HepG2 (cell line): Measurements from ENCODE around the gene NUBP1. TPM values are rescaled to one million over a fixed set of nuclear protein-coding genes. Genes with fewer than 3 reads are reported as not detected.

Source experiments
- ATAC-seq: fragments of 200-7000 bp; cut with Tn5 transposase; 3 replicates; pipeline ENCODE4 v1.9.1; 2020; ENCODE audit warnings: mild to moderate bottlenecking, moderate library complexity
- BruUV-seq: library from RNA; stranded (reverse); fragments of 400-500 nt; replicated peaks from 2 replicates; lab custom pipeline; 2021; lab: Mats Ljungman, UMichigan
- CTCF ChIA-PET: fragments of 300-600 bp; formaldehyde crosslinking; extraction: SDS; loops from one replicate; lab custom pipeline; 2021; ENCODE audit warnings: low total read pairs, inconsistent platforms, low intra/inter-chr PET ratio; lab: Yijun Ruan, JAX
- POLR2A ChIA-PET: fragments of 350-600 bp; sonication (Branson Sonifier 250); formaldehyde crosslinking; loops from one replicate; lab custom pipeline; 2020; ENCODE audit warnings: antibody characterized with exemption, inconsistent platforms; lab: Yijun Ruan, JAX
- DNase-seq: peaks from one replicate; pipeline ENCODE4 v3.0.0-alpha.2; 2015; ENCODE audit warnings: low spot score
- FAIRE-seq: peaks from 3 replicates; lab custom pipeline; 2011; peaks lifted over from hg19 to GRCh38; lab: Jason Lieb, UNC
- H2AFZ ChIP-seq: one replicate; pipeline ENCODE4 v1.6.1; 2011; ENCODE audit warnings: low read length, inconsistent platforms
- H3K27ac ChIP-seq: fragments of 300-600 bp; 3 replicates; pipeline ENCODE4 v1.8.0; 2011; ENCODE audit warnings: mixed run types, mild to moderate bottlenecking, mixed read lengths, low read length, inconsistent platforms; ENCODE audit not compliant: insufficient read depth; ENCODE audit errors: extremely low read length
- H3K27me3 ChIP-seq, 2 experiments: fragments of 200-600 bp in 1 of 2; 2 replicates in 1 of 2; 3 replicates in 1 of 2; pipeline versions ENCODE4 v1.6.0 to v1.8.0; 2011; ENCODE audit warnings: low read length in 2 of 2, mild to moderate bottlenecking in 2 of 2, moderate library complexity in 2 of 2, inconsistent platforms in 1 of 2; ENCODE audit not compliant: insufficient read depth in 2 of 2, control insufficient read depth in 1 of 2
- H3K36me3 ChIP-seq, 2 experiments: fragments of 200-600 bp in 1 of 2; replicated peaks in 1 of 2; 2 replicates in 1 of 2; 3 replicates in 1 of 2; pipeline versions ENCODE4 v1.5.1 to v1.8.0; 2011; ENCODE audit warnings: low read length in 2 of 2, inconsistent platforms in 1 of 2; ENCODE audit not compliant: insufficient read depth in 2 of 2, control insufficient read depth in 1 of 2
- H3K4me1 ChIP-seq: 2 replicates; pipeline ENCODE4 v1.5.1; 2012; ENCODE audit warnings: low read length, inconsistent platforms; ENCODE audit not compliant: insufficient read depth
- H3K4me2 ChIP-seq: 2 replicates; pipeline ENCODE4 v1.6.0; 2011; ENCODE audit warnings: low read depth, low read length, inconsistent platforms
- H3K4me3 ChIP-seq, 3 experiments: fragments of 200-600 bp in 1 of 3; sonication (generic), shearing (Covaris generic) in 1 of 3; replicated peaks in 1 of 3; 2 replicates each; pipeline ENCODE4 v1.5.1; 2011 to 2016; ENCODE audit warnings: low read length in 3 of 3, inconsistent platforms in 2 of 3, low read depth in 2 of 3, mild to moderate bottlenecking in 2 of 3, control low read depth in 1 of 3, mixed read lengths in 1 of 3; ENCODE audit not compliant: insufficient read depth in 1 of 3
- H3K79me2 ChIP-seq: one replicate; pipeline ENCODE4 v1.6.1; 2011; ENCODE audit warnings: low read length, inconsistent platforms; ENCODE audit not compliant: insufficient read depth
- H3K9ac ChIP-seq: 2 replicates; pipeline ENCODE4 v1.6.0; 2011; ENCODE audit warnings: mild to moderate bottlenecking, low read depth, low read length, inconsistent platforms; ENCODE audit not compliant: insufficient read depth
- H3K9me3 ChIP-seq: 2 replicates; pipeline ENCODE4 v1.5.1; 2012; ENCODE audit warnings: mild to moderate bottlenecking, low read length
- H4K20me1 ChIP-seq: 2 replicates; pipeline ENCODE4 v1.6.0; 2011; ENCODE audit warnings: inconsistent platforms, mild to moderate bottlenecking, low read length, moderate library complexity; ENCODE audit not compliant: insufficient read depth
- ARHGAP35 ChIP-seq: sonication (generic); formaldehyde crosslinking; IDR thresholded peaks from 2 replicates; pipeline ENCODE4 v1.9.0; 2022; ENCODE audit warnings: mild to moderate bottlenecking, inconsistent platforms, moderate library complexity, missing genetic modification reagents, borderline replicate concordance
- CENPX ChIP-seq: sonication (generic); formaldehyde crosslinking; IDR thresholded peaks from 2 replicates; pipeline ENCODE4 v1.9.0; 2021; ENCODE audit warnings: mild to moderate bottlenecking, missing genetic modification reagents, moderate library complexity
- DR1 ChIP-seq: sonication (generic); formaldehyde crosslinking; IDR thresholded peaks from 2 replicates; pipeline ENCODE4 v1.8.0; 2021; ENCODE audit warnings: mild to moderate bottlenecking, missing genetic modification reagents, inconsistent platforms
- ELF3 ChIP-seq: IDR thresholded peaks from 2 replicates; pipeline ENCODE4 v1.6.1; 2016; ENCODE audit warnings: missing genetic modification reagents, missing compliant biosample characterization
- FOXA3 ChIP-seq: IDR thresholded peaks from 2 replicates; pipeline ENCODE4 v1.6.1; 2016; ENCODE audit warnings: missing genetic modification reagents, missing compliant biosample characterization
- KDM5A ChIP-seq: fragments of 200-600 bp; sonication (generic); IDR thresholded peaks from 2 replicates; pipeline ENCODE4 v1.7.0; 2018; ENCODE audit warnings: antibody characterized with exemption, mild to moderate bottlenecking, low read length, borderline replicate concordance
- MIER2 ChIP-seq: IDR thresholded peaks from 2 replicates; pipeline ENCODE4 v1.6.1; 2016; ENCODE audit warnings: missing biosample characterization, missing genetic modification reagents
- PAWR ChIP-seq: sonication (generic); formaldehyde crosslinking; IDR thresholded peaks from 2 replicates; pipeline ENCODE4 v1.4.0; 2020; ENCODE audit warnings: missing genetic modification reagents, mild to moderate bottlenecking, borderline replicate concordance
- SNRNP70 ChIP-seq: fragments of 200-400 bp; formaldehyde crosslinking; IDR thresholded peaks from 2 replicates; pipeline ENCODE4 v1.6.1; 2017; ENCODE audit warnings: mild to moderate bottlenecking, low read depth, low read length, moderate library complexity
- TGIF2 ChIP-seq: IDR thresholded peaks from 2 replicates; pipeline ENCODE4 v1.6.1; 2016; ENCODE audit warnings: control low read depth, missing compliant biosample characterization
- ZNF136 ChIP-seq: sonication (generic); formaldehyde crosslinking; IDR thresholded peaks from 2 replicates; pipeline ENCODE4 v1.8.1; 2022; ENCODE audit warnings: low read depth, mild to moderate bottlenecking, moderate library complexity, missing genetic modification reagents
- ZNF235 ChIP-seq: sonication (generic); formaldehyde crosslinking; IDR thresholded peaks from 2 replicates; pipeline ENCODE4 v1.8.1; 2023; ENCODE audit warnings: mild to moderate bottlenecking, missing genetic modification reagents, borderline replicate concordance
- ZNF329 ChIP-seq: sonication (generic); formaldehyde crosslinking; IDR thresholded peaks from 2 replicates; pipeline ENCODE4 v1.9.0; 2021; ENCODE audit warnings: low read depth, mild to moderate bottlenecking, missing genetic modification reagents
- ZNF44 ChIP-seq: sonication (generic); formaldehyde crosslinking; IDR thresholded peaks from 2 replicates; pipeline ENCODE4 v1.5.1; 2020; ENCODE audit warnings: mild to moderate bottlenecking, missing genetic modification reagents
- ZNF781 ChIP-seq: sonication (generic); formaldehyde crosslinking; IDR thresholded peaks from 2 replicates; pipeline ENCODE4 v1.5.1; 2020; ENCODE audit warnings: borderline replicate concordance, mild to moderate bottlenecking, missing genetic modification reagents; ENCODE audit errors: not compliant biosample characterization
- WGBS: methylation state at CpG from one replicate; pipeline ENCODE4 v1.1.6; 2017; ENCODE audit warnings: low lambda C conversion rate; 5-methylcytosine and 5-hydroxymethylcytosine counted together
- in situ Hi-C: cut with HindIII; loops from 2 replicates; pipeline ENCODE4 v1.10.0; 2017; ENCODE audit warnings: low pct_unique_long_range_greater_than_20kb; ENCODE audit not compliant: extremely low pct_ligation_motif_present
- intact Hi-C: fragments of 100-400 bp; cut with micrococcal nuclease; formaldehyde crosslinking; loops from one replicate; pipeline ENCODE4 v1.10.0; 2022; ENCODE audit not compliant: unreplicated experiment
- polyA plus RNA-seq, 8 experiments: library from polyadenylated mRNA; depleted of rRNA in 3 of 8; stranded (reverse) in 7 of 8; unstranded in 1 of 8; fragments of >200 nt; fragmentation: Illumina TruSeq in 4 of 8; extraction: Trizol in 4 of 8; gene quantifications; 2 replicates each; pipeline versions ENCODE4 v1.2.1 to v1.2.3, GENCODE V29; 2011 to 2016; ENCODE audit warnings: low read depth in 4 of 8, missing spikeins in 1 of 8, mixed read lengths in 1 of 8; ENCODE audit not compliant: insufficient read depth in 1 of 8
- total RNA-seq, 5 experiments: library from RNA; depleted of rRNA; stranded (reverse); fragments of >200 nt; fragmentation: Illumina TruSeq; extraction: Trizol; gene quantifications; 2 replicates each; pipeline ENCODE4 v1.2.3, GENCODE V29; 2016; ENCODE audit warnings: low read depth in 1 of 5
- TF ChIP-seq, protein P1 (sequence below): sonication (generic); formaldehyde crosslinking; IDR thresholded peaks from 2 replicates; pipeline ENCODE4 v1.4.0; 2020; ENCODE audit warnings: missing genetic modification reagents

Gene NUBP1
- total and polyA plus RNA-seq, 2 of the 13 experiments (the other 11 are each of a cell fraction or from before 2014, with no cell fraction given), result 53.5 to 70.4 TPM

DNA sequence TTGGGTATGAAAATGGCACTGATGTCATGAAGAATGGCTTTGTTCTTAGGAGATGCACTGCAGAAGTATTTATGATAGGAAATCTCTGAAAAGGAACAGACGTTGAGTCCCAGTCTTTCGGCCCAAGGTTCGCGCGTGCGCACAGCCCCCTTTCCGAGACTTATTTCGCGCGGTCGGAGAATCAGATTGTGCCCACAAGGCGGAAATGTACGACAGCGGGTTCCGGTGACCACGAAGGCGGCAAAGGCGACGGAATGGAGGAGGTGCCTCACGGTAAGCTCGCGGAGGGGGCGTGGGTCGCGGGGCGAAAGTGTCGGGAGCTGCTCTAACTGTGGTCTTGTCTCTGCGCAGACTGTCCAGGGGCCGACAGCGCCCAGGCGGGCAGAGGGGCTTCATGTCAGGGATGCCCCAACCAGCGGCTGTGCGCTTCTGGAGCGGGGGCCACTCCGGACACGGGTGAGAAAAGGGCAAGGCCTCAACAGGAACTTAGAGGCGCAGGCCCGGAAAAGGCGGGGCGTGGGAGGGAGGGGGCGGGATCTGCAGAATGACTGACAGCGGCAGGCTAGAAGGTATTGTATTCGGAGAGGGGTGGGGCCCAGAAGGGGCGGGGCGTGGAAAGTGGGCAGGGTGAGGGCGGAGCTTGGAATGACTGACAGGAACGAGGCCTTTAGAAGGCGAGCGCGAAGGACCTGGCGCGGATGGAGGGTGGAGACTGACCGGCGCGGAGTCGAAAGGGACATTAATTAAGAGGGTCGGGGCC lies at the start of gene NUBP1 (continued):
- TF ChIP-seq PAWR (CRISPR knock-in tag) (peak; percentile 97; the same call in 1 of the 2 replicates), ZNF136 (CRISPR knock-in tag) (peak; percentile 97; the same call in 1 of the 2 replicates), SNRNP70 (no peak), CENPX (CRISPR knock-in tag) (no peak), MIER2 (CRISPR knock-in tag) (no peak), ZNF44 (CRISPR knock-in tag) (peak; percentile 99), ARHGAP35 (peak; percentile 96; the same call in 1 of the 2 replicates), ZNF235 (peak; percentile 99)
- TF ChIP-seq, protein P1, sequence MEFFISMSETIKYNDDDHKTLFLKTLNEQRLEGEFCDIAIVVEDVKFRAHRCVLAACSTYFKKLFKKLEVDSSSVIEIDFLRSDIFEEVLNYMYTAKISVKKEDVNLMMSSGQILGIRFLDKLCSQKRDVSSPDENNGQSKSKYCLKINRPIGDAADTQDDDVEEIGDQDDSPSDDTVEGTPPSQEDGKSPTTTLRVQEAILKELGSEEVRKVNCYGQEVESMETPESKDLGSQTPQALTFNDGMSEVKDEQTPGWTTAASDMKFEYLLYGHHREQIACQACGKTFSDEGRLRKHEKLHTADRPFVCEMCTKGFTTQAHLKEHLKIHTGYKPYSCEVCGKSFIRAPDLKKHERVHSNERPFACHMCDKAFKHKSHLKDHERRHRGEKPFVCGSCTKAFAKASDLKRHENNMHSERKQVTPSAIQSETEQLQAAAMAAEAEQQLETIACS, result no peak

DNA sequence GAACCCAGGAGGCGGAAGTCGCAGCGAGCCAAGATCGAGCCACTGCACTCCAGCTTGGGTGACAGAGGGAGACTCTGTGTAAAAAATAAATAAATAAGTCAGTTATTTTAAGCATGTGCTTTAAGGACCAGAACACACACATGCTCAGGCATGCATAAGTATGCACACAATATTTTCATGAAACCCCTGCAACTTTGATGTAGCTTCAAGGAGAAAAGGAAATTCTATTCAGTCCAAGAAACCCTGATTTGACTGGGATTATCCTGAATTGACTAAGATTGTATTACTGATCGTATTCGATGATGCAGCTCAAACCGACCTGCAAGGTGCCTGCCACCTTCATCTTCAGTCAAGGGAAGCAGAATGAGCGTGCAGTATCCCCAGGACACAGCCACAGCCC lies 49.8 kb upstream of the NUBP1 start:
- 81% methylated on average over 8 of the region's 8 CpGs for WGBS
- Histone ChIP-seq H2AFZ (no peak overlapping the region), H4K20me1 (no peaks in the 10 kb centered on the region), H3K27me3 (peaks cover 2 to 4% of the 10 kb centered on the region in 2 experiments; a peak in 3 of 5 replicates), H3K4me3 (no peak overlapping the region), H3K9ac (no peak overlapping the region), H3K9me3 (no peaks in the 10 kb centered on the region), H3K79me2 (no peaks in the 10 kb centered on the region), H3K27ac (no peak overlapping the region), H3K4me1 (peaks cover 5% of the 10 kb centered on the region), H3K4me2 (no peak overlapping the region), H3K36me3 (no peaks in the 10 kb centered on the region)
- BruUV-seq, result no TSS peak
- ChIA-PET CTCF (no interaction called here), POLR2A (no interaction called here)
- intact Hi-C loops, result no loop called here
- ATAC-seq (no peak), FAIRE-seq (no peak), DNase-seq (no peak)
- in situ Hi-C loops, result no loop called here
- TF ChIP-seq ELF3, result no peak
- no peak for TF ChIP-seq KDM5A
- no peak for TF ChIP-seq ZNF781 (CRISPR knock-in tag)
- no peak for TF ChIP-seq TGIF2 (CRISPR knock-in tag)
- TF ChIP-seq ZNF329, result no peak
- TF ChIP-seq FOXA3 (CRISPR knock-in tag), result no peak
- TF ChIP-seq DR1, result no peak
